ENCODE measurements around the gene KRT38.

The KRT38 gene

GRCh38 chr17:41393826-41394225 is 47.0 kb downstream of the KRT38 start:
- DNase-seq = no peak

- no peak for DNase-seq
Observed at GRCh38 chr17:41393294-41393693, 47.5 kb downstream of the KRT38 start.

- DNase-seq = no peak
Observed at GRCh38 chr17:41392278-41392677, 48.5 kb downstream of the KRT38 start.

DNA sequence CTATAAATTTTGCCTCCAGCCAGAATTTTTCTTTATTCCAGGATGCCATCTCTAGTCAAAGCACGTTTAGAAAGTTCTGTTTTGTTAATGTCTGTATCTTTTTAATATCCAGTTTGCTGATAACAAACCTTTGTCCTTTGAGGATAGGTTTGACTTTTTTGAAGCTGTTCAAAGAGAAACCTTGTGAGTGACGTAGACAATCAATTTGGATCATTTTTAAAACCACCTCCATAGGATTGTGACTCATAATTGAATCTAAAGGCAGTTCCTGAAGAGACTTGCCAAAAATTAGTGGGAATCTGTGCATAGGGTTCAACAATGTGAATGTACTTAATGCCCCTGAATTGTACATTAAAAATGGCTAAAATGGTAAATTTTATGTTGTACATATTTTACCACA is 49.2 kb downstream of the KRT38 start:
- no peak for DNase-seq

GRCh38 chr17:41390411-41390938 is 50.3 kb downstream of the KRT38 start:
- DNase-seq = no peak

- no peak for DNase-seq
Observed at GRCh38 chr17:41387670-41388069, 53.1 kb downstream of the KRT38 start.

- no peak for DNase-seq
Observed at GRCh38 chr17:41386227-41386626, 54.6 kb downstream of the KRT38 start.
